ENCODE data around the gene SLC17A7. TPM values are rescaled to one million over a fixed set of nuclear protein-coding genes. Genes with fewer than 3 reads are reported as not detected.

The SLC17A7 gene
- total and polyA plus RNA-seq, 2 of the 13 experiments (the other 11 are each of a cell fraction or from before 2014, with no cell fraction given): 0.32 TPM; not detected in 1

GRCh38 chr19:49443366-49444099, 2.2 kb upstream of the SLC17A7 start (continued):
- TF ChIP-seq PHB2 (IDR thresholded peaks at IDR 0.05; ENCODE audit: partially characterized antibody) (no peak), MZF1 (CRISPR knock-in tag; IDR thresholded peaks at IDR 0.05; ENCODE audit: borderline replicate concordance) (no peak), MLLT10 (CRISPR knock-in tag; IDR thresholded peaks at IDR 0.05) (no peak), DNMT3B (CRISPR knock-in tag; conservative IDR thresholded peaks at IDR 0.05) (no peak), ELF1 (CRISPR knock-in tag; IDR thresholded peaks at IDR 0.05) (peak; percentile 56; the same call in 1 of the 2 replicates), PHF20 (CRISPR knock-in tag; IDR thresholded peaks at IDR 0.05) (no peak; the same call in 1 of the 2 replicates), IRF1 (CRISPR knock-in tag; IDR thresholded peaks at IDR 0.05; ENCODE audit: low read depth) (peak; percentile 26; the same call in 1 of the 2 replicates), ZBTB1 (CRISPR knock-in tag; IDR thresholded peaks at IDR 0.05; ENCODE audit: borderline replicate concordance) (no peak), ZNF724P (CRISPR knock-in tag; IDR thresholded peaks at IDR 0.05; ENCODE audit: borderline replicate concordance) (no peak), JARID2 (CRISPR knock-in tag; IDR thresholded peaks at IDR 0.05; ENCODE audit: insufficient replicate concordance) (no peak), ZGPAT (CRISPR knock-in tag; IDR thresholded peaks at IDR 0.05) (peak; percentile 53; the same call in 1 of the 2 replicates), ELF4 (CRISPR knock-in tag; IDR thresholded peaks at IDR 0.05; ENCODE audit: borderline replicate concordance) (no peak), KAT8 (CRISPR knock-in tag; IDR thresholded peaks at IDR 0.05) (peak; percentile 48; the same call in 1 of the 2 replicates), ZC3H13 (CRISPR knock-in tag; IDR thresholded peaks at IDR 0.05) (no peak), NR2F1 (CRISPR knock-in tag; IDR thresholded peaks at IDR 0.05) (no peak), ZNF737 (CRISPR knock-in tag; IDR thresholded peaks at IDR 0.05; ENCODE audit: borderline replicate concordance) (no peak), SRSF1 (optimal IDR thresholded peaks at IDR 0.05; ENCODE audit: low read depth, low read length) (peak; percentile 50), ZNF501 (CRISPR knock-in tag; IDR thresholded peaks at IDR 0.05) (peak; percentile 91), THAP11 (CRISPR knock-in tag; IDR thresholded peaks at IDR 0.05) (peak; percentile 100)
- TF ChIP-seq, protein P1, sequence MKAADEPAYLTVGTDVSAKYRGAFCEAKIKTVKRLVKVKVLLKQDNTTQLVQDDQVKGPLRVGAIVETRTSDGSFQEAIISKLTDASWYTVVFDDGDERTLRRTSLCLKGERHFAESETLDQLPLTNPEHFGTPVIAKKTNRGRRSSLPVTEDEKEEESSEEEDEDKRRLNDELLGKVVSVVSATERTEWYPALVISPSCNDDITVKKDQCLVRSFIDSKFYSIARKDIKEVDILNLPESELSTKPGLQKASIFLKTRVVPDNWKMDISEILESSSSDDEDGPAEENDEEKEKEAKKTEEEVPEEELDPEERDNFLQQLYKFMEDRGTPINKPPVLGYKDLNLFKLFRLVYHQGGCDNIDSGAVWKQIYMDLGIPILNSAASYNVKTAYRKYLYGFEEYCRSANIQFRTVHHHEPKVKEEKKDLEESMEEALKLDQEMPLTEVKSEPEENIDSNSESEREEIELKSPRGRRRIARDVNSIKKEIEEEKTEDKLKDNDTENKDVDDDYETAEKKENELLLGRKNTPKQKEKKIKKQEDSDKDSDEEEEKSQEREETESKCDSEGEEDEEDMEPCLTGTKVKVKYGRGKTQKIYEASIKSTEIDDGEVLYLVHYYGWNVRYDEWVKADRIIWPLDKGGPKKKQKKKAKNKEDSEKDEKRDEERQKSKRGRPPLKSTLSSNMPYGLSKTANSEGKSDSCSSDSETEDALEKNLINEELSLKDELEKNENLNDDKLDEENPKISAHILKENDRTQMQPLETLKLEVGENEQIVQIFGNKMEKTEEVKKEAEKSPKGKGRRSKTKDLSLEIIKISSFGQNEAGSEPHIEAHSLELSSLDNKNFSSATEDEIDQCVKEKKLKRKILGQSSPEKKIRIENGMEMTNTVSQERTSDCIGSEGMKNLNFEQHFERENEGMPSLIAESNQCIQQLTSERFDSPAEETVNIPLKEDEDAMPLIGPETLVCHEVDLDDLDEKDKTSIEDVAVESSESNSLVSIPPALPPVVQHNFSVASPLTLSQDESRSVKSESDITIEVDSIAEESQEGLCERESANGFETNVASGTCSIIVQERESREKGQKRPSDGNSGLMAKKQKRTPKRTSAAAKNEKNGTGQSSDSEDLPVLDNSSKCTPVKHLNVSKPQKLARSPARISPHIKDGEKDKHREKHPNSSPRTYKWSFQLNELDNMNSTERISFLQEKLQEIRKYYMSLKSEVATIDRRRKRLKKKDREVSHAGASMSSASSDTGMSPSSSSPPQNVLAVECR (CRISPR knock-in tag; IDR thresholded peaks at IDR 0.05; ENCODE audit: borderline replicate concordance): peak; percentile 80; the same call in 1 of the 2 replicates
- TF ChIP-seq, protein P2, sequence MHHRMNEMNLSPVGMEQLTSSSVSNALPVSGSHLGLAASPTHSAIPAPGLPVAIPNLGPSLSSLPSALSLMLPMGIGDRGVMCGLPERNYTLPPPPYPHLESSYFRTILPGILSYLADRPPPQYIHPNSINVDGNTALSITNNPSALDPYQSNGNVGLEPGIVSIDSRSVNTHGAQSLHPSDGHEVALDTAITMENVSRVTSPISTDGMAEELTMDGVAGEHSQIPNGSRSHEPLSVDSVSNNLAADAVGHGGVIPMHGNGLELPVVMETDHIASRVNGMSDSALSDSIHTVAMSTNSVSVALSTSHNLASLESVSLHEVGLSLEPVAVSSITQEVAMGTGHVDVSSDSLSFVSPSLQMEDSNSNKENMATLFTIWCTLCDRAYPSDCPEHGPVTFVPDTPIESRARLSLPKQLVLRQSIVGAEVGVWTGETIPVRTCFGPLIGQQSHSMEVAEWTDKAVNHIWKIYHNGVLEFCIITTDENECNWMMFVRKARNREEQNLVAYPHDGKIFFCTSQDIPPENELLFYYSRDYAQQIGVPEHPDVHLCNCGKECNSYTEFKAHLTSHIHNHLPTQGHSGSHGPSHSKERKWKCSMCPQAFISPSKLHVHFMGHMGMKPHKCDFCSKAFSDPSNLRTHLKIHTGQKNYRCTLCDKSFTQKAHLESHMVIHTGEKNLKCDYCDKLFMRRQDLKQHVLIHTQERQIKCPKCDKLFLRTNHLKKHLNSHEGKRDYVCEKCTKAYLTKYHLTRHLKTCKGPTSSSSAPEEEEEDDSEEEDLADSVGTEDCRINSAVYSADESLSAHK (CRISPR knock-in tag; IDR thresholded peaks at IDR 0.05; ENCODE audit: borderline replicate concordance): no peak
